Uterus (tissue), 4 donors: ENCODE measurements around the gene C10orf90. TPM values are rescaled to one million over a fixed set of nuclear protein-coding genes. Genes with fewer than 3 reads are reported as not detected.

Experiments used
- DNase-seq, 2 donors: peaks; one replicate each; pipeline ENCODE4 v3.0.0-alpha.2; 2019 to 2020
- H3K27ac ChIP-seq, 2 donors: fragments of 200-600 bp; sonication (generic); 1 replicate in 1 of 2; 2 replicates in 1 of 2; pipeline ENCODE4 v1.5.1; 2016 to 2018
- H3K27me3 ChIP-seq, 2 donors: fragments of 200-600 bp; sonication (generic); one replicate each; pipeline ENCODE4 v1.5.1; 2018 to 2019; ENCODE audit warnings: control low read depth in 1 of 2
- H3K36me3 ChIP-seq, 2 donors: fragments of 200-600 bp; sonication (generic); one replicate each; pipeline ENCODE4 v1.5.1; 2019; ENCODE audit warnings: control low read depth in 1 of 2
- H3K4me1 ChIP-seq, 2 donors: fragments of 200-600 bp; sonication (generic); one replicate each; pipeline ENCODE4 v1.5.1; 2018 to 2019; ENCODE audit warnings: control low read depth in 1 of 2
- H3K4me3 ChIP-seq, 2 donors: fragments of 200-600 bp; sonication (generic); 1 replicate in 1 of 2; 2 replicates in 1 of 2; pipeline ENCODE4 v1.5.1; 2018 to 2019; ENCODE audit warnings: mild to moderate bottlenecking in 1 of 2
- H3K9me3 ChIP-seq, 2 donors: fragments of 200-600 bp; sonication (generic); one replicate each; pipeline ENCODE4 v1.5.1; 2019; ENCODE audit warnings: control low read depth in 1 of 2
- CTCF ChIP-seq, 4 experiments: fragments of 200-600 bp in 2 of 4; fragments of 450-650 bp in 2 of 4; sonication (generic) in 2 of 4; IDR thresholded peaks; one replicate each; pipeline ENCODE4 v1.5.1; 2016 to 2019; ENCODE audit warnings: antibody characterized with exemption in 4 of 4, mild to moderate bottlenecking in 2 of 4, moderate library complexity in 1 of 4
- POLR2A ChIP-seq, 2 donors: fragments of 450-650 bp; IDR thresholded peaks; one replicate each; pipeline ENCODE4 v1.6.1; 2016; ENCODE audit warnings: antibody characterized with exemption in 2 of 2, mild to moderate bottlenecking in 1 of 2, moderate library complexity in 1 of 2
- intact Hi-C: fragments of 100-400 bp; cut with DNase I; formaldehyde crosslinking; loops from one replicate; pipeline ENCODE4 v1.15.1; 2023; ENCODE audit warnings: low total_unique reads
- total RNA-seq, 4 donors: library from RNA; depleted of rRNA in 3 of 4; stranded (reverse); fragments of >200 nt in 3 of 4; gene quantifications; one replicate each; pipeline versions ENCODE4 v1.1.0 to v1.2.4, GENCODE V29; 2014 to 2023
- donor health status: DM: yes; HTN: yes; CAD: no.

The C10orf90 gene
- total RNA-seq, 4 donors from 2014 or later, result 0.21 TPM; not detected in 3

- no peaks in the 10 kb centered on the region for H3K27me3 ChIP-seq
- intact Hi-C loops, result no loop called here
- H3K27ac ChIP-seq, result no peak overlapping the region
- H3K4me1 ChIP-seq, result no peaks in the 10 kb centered on the region
- no peaks in the 10 kb centered on the region for H3K36me3 ChIP-seq
- no peak for DNase-seq
- no peak for TF ChIP-seq POLR2A (IDR thresholded peaks at IDR 0.05)
- no peak for TF ChIP-seq CTCF (IDR thresholded peaks at IDR 0.05)
- no peak overlapping the region for H3K4me3 ChIP-seq
- no peaks in the 10 kb centered on the region for H3K9me3 ChIP-seq
These were observed 260.7 kb downstream of the C10orf90 start for GRCh38 chr10:126409821-126410220.

- TF ChIP-seq POLR2A (IDR thresholded peaks at IDR 0.05) (no peak), CTCF (IDR thresholded peaks at IDR 0.05) (no peak)
- Histone ChIP-seq H3K36me3 (no peaks in the 10 kb centered on the region), H3K4me1 (no peaks in the 10 kb centered on the region), H3K4me3 (no peak overlapping the region), H3K27me3 (no peaks in the 10 kb centered on the region), H3K9me3 (no peaks in the 10 kb centered on the region), H3K27ac (no peak overlapping the region)
- no peak for DNase-seq
- intact Hi-C loops, result no loop called here
These were observed 261.4 kb downstream of the C10orf90 start for GRCh38 chr10:126408953-126409641.

- H3K36me3 ChIP-seq, result no peaks in the 10 kb centered on the region
- H3K9me3 ChIP-seq, result no peaks in the 10 kb centered on the region
- H3K4me3 ChIP-seq, result no peak overlapping the region
- TF ChIP-seq POLR2A (IDR thresholded peaks at IDR 0.05) (no peak), CTCF (IDR thresholded peaks at IDR 0.05) (no peak)
- H3K27me3 ChIP-seq, result no peaks in the 10 kb centered on the region
- H3K27ac ChIP-seq, result no peak overlapping the region
- no peaks in the 10 kb centered on the region for H3K4me1 ChIP-seq
- no peak for DNase-seq
- intact Hi-C loops, result no loop called here
These were observed 262.7 kb downstream of the C10orf90 start for GRCh38 chr10:126407831-126408230.

GRCh38 chr10:126405239-126405775 is 265.2 kb downstream of the C10orf90 start:
- no peak overlapping the region for H3K4me3 ChIP-seq
- no peaks in the 10 kb centered on the region for H3K9me3 ChIP-seq
- no peaks in the 10 kb centered on the region for H3K4me1 ChIP-seq
- H3K27me3 ChIP-seq, result no peaks in the 10 kb centered on the region
- no peak for DNase-seq
- TF ChIP-seq CTCF (IDR thresholded peaks at IDR 0.05) (no peak), POLR2A (IDR thresholded peaks at IDR 0.05) (no peak)
- H3K36me3 ChIP-seq, result no peaks in the 10 kb centered on the region
- no peak overlapping the region for H3K27ac ChIP-seq
- intact Hi-C loops, result no loop called here
